SK-N-MC (cell line): Measurements from ENCODE around the gene NLRP8.

Source experiments
- EZH2 ChIP-seq: fragments of 200-600 bp; sonication (generic); IDR thresholded peaks from one replicate; pipeline ENCODE4 v1.6.1; 2017; ENCODE audit warnings: antibody characterized with exemption
- FOXP2 ChIP-seq: optimal IDR thresholded peaks from 2 replicates; pipeline ENCODE3; 2011; ENCODE audit warnings: mild to moderate bottlenecking, moderate library complexity; ENCODE audit not compliant: insufficient read depth; ENCODE audit errors: extremely low read length, control extremely low read depth
- POLR2AphosphoS5 ChIP-seq: IDR thresholded peaks from 2 replicates; pipeline ENCODE4 v1.6.1; 2012; ENCODE audit warnings: mild to moderate bottlenecking, low read depth, low read length, borderline replicate concordance

DNA sequence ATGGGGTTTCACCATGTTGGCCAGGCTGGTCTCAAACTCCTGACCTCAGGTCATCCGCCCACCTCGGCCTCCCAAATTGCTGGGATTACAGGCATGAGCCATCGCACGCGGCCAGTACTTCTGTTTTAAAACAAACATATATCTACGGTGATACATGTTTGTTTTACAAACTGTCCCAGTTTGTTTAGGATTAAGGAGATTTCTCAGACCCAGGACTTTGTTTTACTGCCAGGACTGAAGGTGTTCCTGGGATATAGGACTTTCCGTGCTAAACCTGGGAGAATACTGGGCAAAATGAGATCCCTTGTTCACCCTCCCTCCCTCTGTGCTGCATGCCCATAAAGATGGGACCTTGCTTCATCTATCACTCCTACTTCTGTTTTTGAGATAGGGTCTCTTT, 8.8 kb downstream of the NLRP8 start:
- TF ChIP-seq POLR2AphosphoS5 = no peak
- no peak for TF ChIP-seq EZH2
- TF ChIP-seq FOXP2 = no peak
